K562 (cell line): ENCODE data around the gene OR13G1. TPM values are rescaled to one million over a fixed set of nuclear protein-coding genes. Genes with fewer than 3 reads are reported as not detected.
A peak's percentile ranks its signal among the peaks of the same experiment; 100 is the strongest.

Source experiments
- GATA2 ChIP-seq: sonication (generic); formaldehyde crosslinking; IDR thresholded peaks from 2 replicates; pipeline ENCODE4 v1.4.0; 2020; ENCODE audit warnings: mild to moderate bottlenecking, missing genetic modification reagents
- JUN ChIP-seq, 2 experiments: sonication (generic) in 1 of 2; formaldehyde crosslinking in 1 of 2; IDR thresholded peaks; 2 replicates each; pipeline versions ENCODE4 v1.6.1 to v1.8.0; 2012 to 2022; ENCODE audit warnings: borderline replicate concordance in 2 of 2, mild to moderate bottlenecking in 2 of 2, improper control_type of control experiment in 1 of 2, low read depth in 1 of 2, low read length in 1 of 2, missing genetic modification reagents in 1 of 2
- KDM1A ChIP-seq, 2 experiments: fragments of 450-650 bp; IDR thresholded peaks; 2 replicates each; pipeline ENCODE4 v1.6.1; 2016; ENCODE audit warnings: mild to moderate bottlenecking in 2 of 2
- RB1 ChIP-seq: fragments of 450-650 bp; IDR thresholded peaks from 2 replicates; pipeline ENCODE4 v1.6.1; 2017; ENCODE audit warnings: low read depth, mild to moderate bottlenecking
- ZBTB17 ChIP-seq: fragments of 450-650 bp; formaldehyde crosslinking; IDR thresholded peaks from 2 replicates; pipeline ENCODE4 v1.4.0; 2020; ENCODE audit warnings: mild to moderate bottlenecking
- polyA plus RNA-seq, 8 experiments: library from polyadenylated mRNA; depleted of rRNA in 4 of 8; stranded (reverse) in 5 of 8; unstranded in 3 of 8; fragments of >200 nt; fragmentation: Nextera tagmentation in 2 of 8; fragmentation: Illumina TruSeq in 1 of 8; extraction: Ambion mirVana in 2 of 8; extraction: Trizol in 1 of 8; gene quantifications; 2 replicates each; pipeline versions ENCODE4 v1.2.1 to v1.2.3, GENCODE V29; 2011 to 2014; ENCODE audit warnings: inconsistent platforms in 1 of 8, missing spikeins in 1 of 8
- total RNA-seq, 7 experiments: library from RNA; depleted of rRNA in 6 of 7; stranded (reverse); fragments of >200 nt in 6 of 7; fragmentation: Illumina TruSeq in 2 of 7; extraction: Trizol in 2 of 7; gene quantifications; 2 replicates each; pipeline versions ENCODE4 v1.2.1 to v1.2.3, GENCODE V29; 2011 to 2021; ENCODE audit warnings: low replicate concordance in 1 of 7
- TF ChIP-seq, protein P1 (sequence below), 2 experiments: fragments of 450-650 bp; formaldehyde crosslinking in 1 of 2; IDR thresholded peaks; 2 replicates each; pipeline versions ENCODE4 v1.4.0 to v1.6.1; 2014 to 2020; ENCODE audit warnings: mild to moderate bottlenecking in 2 of 2, borderline replicate concordance in 1 of 2, low read depth in 1 of 2
- TF ChIP-seq, protein P2 (sequence below): fragments of 250-450 bp; sonication (Bioruptor Pico); IDR thresholded peaks from 2 replicates; pipeline ENCODE4 v1.4.0; 2020
- TF ChIP-seq, protein P3 (sequence below): fragments of 450-650 bp; IDR thresholded peaks from 2 replicates; pipeline ENCODE4 v1.6.1; 2016; ENCODE audit warnings: missing biosample characterization, missing genetic modification characterization
- TF ChIP-seq, protein P4 (sequence below): fragments of 250-450 bp; sonication (Bioruptor Pico); IDR thresholded peaks from 2 replicates; pipeline ENCODE4 v1.4.0; 2020; ENCODE audit warnings: mild to moderate bottlenecking, moderate library complexity

Gene OR13G1
- total and polyA plus RNA-seq, 9 of the 15 experiments (the other 6 are each of a cell fraction or from before 2014, with no cell fraction given): not detected

DNA sequence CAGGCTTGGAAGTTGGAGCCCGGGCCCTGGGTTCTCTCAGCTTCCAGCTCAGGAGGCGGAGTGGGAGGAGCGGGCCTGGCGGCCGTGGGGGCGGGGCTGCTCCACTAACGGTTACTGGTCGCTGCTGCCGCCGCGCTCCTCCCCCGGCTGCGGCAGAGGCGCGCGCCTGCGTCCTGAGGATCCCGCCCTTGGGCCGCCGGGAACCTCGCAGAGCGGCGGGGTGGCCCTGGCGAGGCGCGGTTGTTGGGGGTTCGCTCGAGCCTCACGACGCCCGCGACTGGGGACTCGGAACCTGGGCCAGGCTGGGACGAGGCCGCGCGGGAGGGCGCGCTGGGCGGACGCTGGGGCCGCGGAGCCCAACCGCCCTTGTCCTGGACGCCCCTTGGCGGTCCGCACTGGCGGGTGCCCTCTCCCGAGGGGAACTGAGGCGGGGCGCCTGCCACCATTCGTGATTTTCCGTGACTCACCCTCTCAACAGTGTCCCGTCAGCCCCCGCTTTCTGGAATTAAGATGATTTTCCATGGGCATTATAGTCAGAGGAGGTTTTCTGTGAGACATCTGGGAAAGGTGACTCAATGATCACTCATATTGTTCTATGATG lies 40.1 kb downstream of the OR13G1 start (continued):
- TF ChIP-seq, protein P1, sequence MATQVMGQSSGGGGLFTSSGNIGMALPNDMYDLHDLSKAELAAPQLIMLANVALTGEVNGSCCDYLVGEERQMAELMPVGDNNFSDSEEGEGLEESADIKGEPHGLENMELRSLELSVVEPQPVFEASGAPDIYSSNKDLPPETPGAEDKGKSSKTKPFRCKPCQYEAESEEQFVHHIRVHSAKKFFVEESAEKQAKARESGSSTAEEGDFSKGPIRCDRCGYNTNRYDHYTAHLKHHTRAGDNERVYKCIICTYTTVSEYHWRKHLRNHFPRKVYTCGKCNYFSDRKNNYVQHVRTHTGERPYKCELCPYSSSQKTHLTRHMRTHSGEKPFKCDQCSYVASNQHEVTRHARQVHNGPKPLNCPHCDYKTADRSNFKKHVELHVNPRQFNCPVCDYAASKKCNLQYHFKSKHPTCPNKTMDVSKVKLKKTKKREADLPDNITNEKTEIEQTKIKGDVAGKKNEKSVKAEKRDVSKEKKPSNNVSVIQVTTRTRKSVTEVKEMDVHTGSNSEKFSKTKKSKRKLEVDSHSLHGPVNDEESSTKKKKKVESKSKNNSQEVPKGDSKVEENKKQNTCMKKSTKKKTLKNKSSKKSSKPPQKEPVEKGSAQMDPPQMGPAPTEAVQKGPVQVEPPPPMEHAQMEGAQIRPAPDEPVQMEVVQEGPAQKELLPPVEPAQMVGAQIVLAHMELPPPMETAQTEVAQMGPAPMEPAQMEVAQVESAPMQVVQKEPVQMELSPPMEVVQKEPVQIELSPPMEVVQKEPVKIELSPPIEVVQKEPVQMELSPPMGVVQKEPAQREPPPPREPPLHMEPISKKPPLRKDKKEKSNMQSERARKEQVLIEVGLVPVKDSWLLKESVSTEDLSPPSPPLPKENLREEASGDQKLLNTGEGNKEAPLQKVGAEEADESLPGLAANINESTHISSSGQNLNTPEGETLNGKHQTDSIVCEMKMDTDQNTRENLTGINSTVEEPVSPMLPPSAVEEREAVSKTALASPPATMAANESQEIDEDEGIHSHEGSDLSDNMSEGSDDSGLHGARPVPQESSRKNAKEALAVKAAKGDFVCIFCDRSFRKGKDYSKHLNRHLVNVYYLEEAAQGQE (IDR thresholded peaks at IDR 0.05; ENCODE audit: borderline replicate concordance): no peak
- TF ChIP-seq, protein P1 (CRISPR knock-in tag; IDR thresholded peaks at IDR 0.05; ENCODE audit: low read depth): 0 out of 2 replicates have a peak, but pooled peaks have one; percentile 65
- TF ChIP-seq KDM1A (IDR thresholded peaks at IDR 0.05) (no peak), ZBTB17 (CRISPR knock-in tag) (peak; percentile 80; the same call in 1 of the 2 replicates), GATA2 (CRISPR knock-in tag) (no peak), JUN (IDR thresholded peaks at IDR 0.05; ENCODE audit: borderline replicate concordance, low read depth, low read length) (no peak), JUN (CRISPR knock-in tag; IDR thresholded peaks at IDR 0.05; ENCODE audit: borderline replicate concordance) (no peak), RB1 (peak; percentile 58; the same call in 1 of the 2 replicates)
- TF ChIP-seq, protein P2, sequence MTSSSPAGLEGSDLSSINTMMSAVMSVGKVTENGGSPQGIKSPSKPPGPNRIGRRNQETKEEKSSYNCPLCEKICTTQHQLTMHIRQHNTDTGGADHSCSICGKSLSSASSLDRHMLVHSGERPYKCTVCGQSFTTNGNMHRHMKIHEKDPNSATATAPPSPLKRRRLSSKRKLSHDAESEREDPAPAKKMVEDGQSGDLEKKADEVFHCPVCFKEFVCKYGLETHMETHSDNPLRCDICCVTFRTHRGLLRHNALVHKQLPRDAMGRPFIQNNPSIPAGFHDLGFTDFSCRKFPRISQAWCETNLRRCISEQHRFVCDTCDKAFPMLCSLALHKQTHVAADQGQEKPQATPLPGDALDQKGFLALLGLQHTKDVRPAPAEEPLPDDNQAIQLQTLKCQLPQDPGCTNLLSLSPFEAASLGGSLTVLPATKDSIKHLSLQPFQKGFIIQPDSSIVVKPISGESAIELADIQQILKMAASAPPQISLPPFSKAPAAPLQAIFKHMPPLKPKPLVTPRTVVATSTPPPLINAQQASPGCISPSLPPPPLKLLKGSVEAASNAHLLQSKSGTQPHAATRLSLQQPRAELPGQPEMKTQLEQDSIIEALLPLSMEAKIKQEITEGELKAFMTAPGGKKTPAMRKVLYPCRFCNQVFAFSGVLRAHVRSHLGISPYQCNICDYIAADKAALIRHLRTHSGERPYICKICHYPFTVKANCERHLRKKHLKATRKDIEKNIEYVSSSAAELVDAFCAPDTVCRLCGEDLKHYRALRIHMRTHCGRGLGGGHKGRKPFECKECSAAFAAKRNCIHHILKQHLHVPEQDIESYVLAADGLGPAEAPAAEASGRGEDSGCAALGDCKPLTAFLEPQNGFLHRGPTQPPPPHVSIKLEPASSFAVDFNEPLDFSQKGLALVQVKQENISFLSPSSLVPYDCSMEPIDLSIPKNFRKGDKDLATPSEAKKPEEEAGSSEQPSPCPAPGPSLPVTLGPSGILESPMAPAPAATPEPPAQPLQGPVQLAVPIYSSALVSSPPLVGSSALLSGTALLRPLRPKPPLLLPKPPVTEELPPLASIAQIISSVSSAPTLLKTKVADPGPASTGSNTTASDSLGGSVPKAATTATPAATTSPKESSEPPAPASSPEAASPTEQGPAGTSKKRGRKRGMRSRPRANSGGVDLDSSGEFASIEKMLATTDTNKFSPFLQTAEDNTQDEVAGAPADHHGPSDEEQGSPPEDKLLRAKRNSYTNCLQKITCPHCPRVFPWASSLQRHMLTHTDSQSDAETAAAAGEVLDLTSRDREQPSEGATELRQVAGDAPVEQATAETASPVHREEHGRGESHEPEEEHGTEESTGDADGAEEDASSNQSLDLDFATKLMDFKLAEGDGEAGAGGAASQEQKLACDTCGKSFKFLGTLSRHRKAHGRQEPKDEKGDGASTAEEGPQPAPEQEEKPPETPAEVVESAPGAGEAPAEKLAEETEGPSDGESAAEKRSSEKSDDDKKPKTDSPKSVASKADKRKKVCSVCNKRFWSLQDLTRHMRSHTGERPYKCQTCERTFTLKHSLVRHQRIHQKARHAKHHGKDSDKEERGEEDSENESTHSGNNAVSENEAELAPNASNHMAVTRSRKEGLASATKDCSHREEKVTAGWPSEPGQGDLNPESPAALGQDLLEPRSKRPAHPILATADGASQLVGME (CRISPR knock-in tag): 0 out of 2 replicates have a peak, but pooled peaks have one; percentile 74
- TF ChIP-seq, protein P3, sequence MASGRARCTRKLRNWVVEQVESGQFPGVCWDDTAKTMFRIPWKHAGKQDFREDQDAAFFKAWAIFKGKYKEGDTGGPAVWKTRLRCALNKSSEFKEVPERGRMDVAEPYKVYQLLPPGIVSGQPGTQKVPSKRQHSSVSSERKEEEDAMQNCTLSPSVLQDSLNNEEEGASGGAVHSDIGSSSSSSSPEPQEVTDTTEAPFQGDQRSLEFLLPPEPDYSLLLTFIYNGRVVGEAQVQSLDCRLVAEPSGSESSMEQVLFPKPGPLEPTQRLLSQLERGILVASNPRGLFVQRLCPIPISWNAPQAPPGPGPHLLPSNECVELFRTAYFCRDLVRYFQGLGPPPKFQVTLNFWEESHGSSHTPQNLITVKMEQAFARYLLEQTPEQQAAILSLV (tag): no peak
- TF ChIP-seq, protein P4, sequence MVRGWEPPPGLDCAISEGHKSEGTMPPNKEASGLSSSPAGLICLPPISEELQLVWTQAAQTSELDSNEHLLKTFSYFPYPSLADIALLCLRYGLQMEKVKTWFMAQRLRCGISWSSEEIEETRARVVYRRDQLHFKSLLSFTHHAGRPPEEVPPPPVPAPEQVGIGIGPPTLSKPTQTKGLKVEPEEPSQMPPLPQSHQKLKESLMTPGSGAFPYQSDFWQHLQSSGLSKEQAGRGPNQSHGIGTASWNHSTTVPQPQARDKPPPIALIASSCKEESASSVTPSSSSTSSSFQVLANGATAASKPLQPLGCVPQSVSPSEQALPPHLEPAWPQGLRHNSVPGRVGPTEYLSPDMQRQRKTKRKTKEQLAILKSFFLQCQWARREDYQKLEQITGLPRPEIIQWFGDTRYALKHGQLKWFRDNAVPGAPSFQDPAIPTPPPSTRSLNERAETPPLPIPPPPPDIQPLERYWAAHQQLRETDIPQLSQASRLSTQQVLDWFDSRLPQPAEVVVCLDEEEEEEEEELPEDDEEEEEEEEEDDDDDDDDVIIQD (CRISPR knock-in tag): no peak
